ENCODE data around the gene TSFM.
A peak's percentile ranks its signal among the peaks of the same experiment; 100 is the strongest.

The TSFM gene

DNA sequence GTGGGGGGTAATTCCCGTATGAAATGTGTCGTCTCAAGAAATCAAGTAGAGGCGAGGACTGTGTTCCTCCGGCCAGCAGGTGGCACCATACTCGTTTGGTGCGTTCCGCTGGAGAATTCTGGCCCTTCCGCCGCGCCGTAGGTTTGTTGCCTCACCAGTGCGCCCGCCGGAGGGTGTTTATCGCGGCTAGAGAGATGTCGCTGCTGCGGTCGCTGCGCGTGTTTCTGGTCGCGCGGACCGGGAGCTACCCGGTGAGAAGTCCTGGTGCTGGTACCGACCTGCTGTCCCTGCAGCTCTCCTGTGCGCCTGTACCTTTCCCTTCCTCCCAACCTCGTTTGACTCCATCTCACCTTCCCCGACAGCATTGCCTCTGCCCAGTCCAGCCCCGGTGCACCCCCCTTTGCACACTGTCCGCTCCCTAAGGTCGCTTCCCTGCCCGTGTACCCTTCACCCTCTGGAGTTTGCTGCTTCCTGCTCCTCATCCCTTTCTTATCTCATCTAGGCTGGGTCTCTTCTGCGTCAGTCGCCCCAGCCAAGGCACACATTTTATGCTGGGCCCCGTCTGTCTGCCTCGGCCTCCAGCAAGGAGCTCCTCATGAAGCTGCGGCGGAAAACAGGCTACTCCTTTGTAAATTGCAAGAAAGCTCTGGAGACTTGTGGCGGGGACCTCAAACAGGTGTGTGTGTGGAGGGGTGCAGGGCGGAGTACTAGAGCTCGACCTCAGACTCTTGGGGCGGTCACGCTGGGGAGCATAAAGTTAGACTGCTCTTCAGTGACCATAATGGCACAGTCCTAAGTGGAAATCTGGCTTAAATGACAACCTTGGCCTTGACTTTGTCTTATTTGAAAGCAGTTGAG is at the start of gene TSFM:
Gene TSFM (plus strand): TSS at position 180 of the 858 bp plus-strand sequence. CDS start 15 bp downstream, at position 195.
- DNase-seq (ENCODE audit: low spot score), result peak; percentile 91

DNA sequence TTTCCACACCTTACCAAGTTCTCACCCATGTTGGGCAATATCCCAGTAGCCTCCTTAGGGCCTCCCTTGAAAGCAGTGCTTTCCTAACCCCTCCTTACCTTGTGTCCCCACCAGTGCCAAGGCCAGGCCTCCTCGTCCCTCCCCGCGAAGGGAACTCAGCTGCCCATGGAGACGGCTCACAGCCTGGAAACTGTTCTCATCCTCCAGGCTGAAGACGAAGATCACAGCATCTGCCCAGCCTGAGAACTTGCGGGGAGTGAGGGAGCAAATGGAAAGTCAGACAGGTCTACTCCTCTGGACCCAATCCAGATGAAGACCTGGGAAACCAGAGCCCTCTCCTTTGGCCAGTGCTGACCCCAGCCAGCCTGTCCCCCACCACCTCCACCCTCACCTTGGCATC is 48.7 kb upstream of the TSFM start:
- DNase-seq (ENCODE audit: low spot score), result no peak

DNA sequence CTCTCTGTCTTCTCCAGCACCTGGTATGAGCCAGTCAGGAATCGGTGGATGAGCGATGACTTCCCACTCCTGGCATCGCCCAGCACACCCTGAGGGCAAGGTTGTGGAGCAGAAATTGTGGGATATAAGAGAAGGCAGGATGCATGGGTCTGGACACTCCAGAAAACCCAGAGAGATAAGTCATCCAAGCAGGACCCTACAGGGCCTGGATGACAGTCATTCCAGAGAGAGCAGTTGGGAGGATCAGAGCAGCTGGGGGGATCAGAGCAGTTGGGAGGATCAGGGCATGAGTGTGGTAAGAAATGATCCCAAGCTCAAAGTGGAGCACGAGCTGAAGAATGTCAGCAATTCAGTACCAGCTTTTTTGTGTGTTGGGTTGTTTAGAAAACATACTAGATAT is 48.0 kb upstream of the TSFM start:
- no peak for DNase-seq (ENCODE audit: low spot score)

DNA sequence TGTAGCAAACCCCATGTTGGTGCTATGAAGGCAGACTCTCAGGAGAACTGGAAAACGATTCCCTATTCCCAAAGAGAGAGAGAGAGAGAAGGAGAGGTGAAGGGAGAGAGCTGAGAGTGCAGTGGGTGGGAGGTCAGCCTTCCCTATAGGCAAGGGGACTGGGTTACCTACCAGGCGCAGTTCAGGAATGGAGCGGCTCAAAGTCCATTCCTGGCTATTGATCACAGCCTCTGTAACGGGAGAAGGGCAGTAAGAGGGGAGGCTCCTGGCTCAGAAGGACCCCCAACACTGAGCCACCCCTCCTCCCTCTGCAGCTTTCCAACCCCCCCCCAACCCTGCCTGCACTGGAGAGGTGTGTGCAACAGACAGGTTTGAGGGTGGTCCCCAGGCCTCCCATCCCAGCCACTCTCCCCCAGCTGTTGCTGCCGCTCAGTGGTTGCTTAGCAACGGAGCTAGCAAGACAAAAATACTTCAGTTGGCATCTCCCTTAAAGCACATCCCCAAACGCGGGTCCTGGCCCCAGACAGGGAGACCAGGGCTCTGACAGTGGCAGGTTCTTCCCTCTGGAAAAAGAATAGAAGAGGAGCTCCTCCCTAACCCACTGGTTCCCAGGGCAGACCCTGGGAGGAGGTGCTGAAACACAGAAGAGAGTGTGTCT is 47.3 kb upstream of the TSFM start:
- DNase-seq (ENCODE audit: low spot score), result no peak

DNA sequence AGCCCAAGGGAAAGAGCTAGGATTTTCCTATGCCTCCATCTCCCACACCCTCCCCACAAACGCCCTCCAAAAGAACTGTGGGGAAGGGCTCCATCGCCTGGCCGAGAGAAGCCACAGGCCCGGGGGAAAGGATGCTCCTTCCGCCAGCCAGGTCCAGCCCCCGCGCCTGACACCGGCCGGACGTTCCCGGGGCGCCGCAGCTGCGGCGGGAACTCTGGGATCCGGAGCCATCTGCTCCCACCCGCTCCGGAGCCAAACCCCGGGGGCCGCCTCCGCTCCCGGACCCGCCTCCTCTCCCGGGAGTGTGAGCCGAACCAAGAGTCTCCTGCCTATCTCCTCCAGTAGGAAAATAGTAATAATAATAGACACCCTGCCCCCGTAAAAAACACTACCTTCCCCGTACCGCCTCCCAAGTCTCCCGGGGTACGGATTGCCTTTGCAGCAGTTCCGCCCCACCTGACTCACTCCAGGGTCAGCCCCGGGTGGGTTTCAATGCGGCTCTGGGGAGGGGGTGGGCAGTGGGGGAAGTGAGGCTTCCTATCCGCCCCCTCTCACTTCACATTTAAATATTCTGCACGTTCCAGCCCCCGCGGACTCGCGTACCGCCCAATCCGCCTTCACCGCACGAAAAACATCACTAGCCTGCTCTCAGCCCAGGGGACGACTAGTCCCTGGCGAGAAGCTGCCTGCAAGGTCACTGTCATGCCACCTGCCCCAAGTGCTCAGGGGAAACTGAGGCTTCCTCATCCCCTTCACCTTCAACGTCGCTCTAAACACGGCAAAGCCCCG is 46.4 kb upstream of the TSFM start:
- DNase-seq (ENCODE audit: low spot score), result no peak

DNA sequence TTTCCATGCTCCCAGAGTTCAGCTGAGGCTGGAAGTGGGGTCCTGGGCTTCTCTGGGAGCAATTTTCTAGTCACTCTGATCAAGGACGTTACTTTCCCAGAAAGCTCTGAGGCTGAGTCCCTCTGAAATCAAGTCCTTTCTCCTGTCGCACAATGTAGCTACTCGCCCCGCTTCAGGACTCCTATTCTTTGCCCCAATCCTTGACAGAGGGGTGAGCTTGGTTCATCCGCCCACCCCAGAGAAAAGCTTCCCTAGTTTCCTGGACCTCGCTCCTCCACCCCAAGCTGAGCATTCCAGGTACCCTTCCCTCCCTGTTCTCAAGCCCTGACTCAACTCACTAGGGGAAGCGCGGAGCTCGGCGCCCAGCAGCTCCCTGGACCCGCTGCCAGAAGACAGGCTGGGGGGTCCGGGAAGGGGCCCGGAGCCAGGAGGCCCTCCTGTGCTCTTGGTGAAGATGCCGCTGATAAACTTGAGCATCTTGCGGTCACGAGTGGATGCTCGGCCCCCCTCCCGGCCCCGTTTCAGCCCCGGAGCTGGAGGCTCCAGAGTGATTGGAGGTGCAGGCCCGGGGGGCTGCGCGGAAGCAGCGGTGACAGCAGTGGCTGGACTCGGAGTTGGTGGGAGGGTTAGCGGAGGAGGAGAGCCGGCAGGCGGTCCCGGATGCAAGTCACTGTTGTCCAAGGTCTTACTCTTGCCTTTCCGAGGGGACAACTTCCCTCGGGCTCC is 45.7 kb upstream of the TSFM start:
- DNase-seq (ENCODE audit: low spot score), result no peak

DNA sequence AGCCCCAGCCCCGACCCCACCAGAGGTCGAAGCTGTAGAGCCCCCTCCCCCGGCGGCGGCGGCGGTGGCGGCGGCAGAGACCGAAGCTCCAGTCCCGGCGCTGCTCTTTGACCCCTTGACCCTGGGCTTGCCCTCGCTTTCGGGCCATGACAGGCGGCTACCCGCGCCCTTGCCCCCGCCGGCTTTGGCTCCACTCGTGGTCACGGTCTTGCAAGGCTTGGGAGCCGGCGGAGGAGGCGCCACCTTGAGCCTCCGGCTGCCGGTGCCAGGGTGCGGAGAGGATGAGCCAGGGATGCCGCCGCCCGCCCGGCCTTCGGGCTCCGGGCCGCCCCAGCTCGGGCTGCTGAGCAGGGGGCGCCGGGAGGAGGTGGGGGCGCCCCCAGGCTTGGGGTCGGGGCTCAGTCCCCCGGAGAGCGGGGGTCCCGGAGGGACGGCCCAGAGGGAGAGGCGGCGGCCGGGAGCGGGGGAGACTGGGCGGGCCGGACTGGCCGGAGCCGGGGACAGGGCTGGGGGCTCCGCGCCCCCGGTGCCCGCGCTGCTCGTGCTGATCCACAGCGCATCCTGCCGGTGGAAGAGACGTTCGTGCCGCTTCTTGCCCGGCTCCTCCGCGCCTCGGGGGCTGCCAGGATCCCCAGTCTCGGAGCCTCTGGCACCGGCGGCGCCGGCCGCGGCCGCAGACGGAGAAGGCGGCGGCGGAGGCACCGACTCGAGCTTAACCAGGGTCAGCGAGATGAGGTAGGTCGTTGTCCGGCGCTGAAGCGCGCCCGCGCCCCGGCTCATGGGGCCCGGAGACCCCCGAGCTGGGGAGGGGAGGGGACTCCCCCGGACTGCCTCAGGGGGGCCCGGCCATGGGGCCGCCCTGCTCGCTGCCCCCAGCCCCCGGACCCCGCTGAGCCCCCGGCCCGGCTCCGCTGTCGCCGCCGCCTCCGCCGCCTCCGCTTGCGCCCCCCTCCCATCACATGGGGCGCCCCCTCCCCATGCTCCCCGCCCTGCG is 44.8 kb upstream of the TSFM start:
- DNase-seq (ENCODE audit: low spot score), result no peak

DNA sequence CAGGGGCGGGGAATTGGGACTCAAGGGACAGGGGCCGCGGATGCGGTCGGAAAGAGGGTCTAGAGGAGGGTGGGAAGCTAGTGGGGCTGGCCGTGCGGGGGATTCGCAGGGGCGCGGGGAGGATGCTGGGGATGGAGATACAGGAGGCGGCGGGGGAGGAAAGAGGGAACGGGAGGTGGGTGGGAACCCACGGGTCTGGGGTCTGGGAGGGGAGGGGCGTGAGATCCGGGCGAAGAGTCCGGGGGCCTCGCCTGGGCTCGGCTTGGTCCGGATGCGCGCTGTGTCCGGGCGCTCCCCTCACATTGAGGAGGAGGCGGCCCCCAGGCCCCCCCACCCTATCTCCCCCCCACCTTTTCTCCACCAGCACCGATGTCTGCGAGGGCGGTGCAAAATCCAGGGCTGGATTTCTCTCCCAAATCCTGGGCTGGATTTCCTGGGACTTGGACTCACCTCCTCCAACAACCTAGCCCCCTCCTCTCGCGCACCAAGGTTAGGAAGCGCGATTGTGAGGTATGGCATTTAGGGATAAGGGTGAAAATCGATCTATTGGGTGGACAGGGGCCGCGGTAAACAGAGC is 43.8 kb upstream of the TSFM start, which contains the start of gene AGAP2:
Gene AGAP2 (minus strand): TSS at position 82 of the 577 bp plus-strand sequence. CDS start 496 bp downstream, outside the sequence.
- no peak for DNase-seq (ENCODE audit: low spot score)

DNA sequence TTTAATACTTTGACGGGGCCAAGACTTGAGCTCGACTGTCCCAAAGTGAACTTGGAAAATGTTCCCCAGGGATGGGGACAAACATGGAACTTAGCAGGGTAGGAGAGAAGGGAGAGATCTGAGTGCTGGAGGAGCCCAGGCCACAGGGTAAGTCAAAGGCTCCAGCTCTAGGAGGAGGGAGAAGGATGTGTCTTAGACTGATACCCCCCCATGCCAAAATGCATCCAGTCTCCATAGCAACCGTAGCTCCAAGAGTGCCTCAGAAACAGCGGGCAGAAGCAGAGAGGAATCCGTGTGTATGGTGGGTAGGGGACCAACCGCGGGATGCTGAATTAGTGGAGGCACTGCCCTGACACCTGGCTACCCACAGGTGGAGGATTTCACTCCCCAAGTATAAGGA is 43.2 kb upstream of the TSFM start:
- no peak for DNase-seq (ENCODE audit: low spot score)

DNA sequence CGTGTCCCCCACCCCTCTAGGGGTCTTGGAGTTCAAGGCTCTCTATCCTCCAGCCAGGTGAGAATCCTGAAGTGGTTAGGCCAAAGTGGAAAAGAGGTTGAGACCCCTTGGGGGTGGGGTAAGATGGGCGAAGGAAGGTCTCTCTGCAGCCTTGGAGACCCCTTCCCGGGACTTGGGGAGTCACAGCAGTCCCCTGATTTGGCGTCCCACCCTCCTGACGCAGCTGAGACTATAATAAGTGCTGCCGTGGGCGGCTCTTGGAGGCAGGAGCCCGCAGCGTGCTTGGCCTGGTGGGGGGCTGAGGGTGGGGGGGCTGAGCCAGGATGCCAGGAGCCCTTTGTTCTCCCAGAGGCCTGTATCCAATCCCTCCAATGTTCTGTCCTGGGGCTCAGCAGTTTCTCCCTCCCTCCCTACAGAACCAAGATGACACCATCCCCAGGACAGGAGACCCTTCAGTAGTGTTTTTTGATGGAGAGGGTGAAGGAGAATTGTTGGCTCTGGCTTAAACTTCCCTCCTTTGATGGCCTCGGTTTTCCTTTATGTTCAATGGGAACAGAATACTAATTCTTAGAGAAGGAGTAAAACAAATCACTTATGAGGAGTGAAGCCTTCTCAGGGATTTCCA is 42.6 kb upstream of the TSFM start:
- DNase-seq (ENCODE audit: low spot score), result no peak

DNA sequence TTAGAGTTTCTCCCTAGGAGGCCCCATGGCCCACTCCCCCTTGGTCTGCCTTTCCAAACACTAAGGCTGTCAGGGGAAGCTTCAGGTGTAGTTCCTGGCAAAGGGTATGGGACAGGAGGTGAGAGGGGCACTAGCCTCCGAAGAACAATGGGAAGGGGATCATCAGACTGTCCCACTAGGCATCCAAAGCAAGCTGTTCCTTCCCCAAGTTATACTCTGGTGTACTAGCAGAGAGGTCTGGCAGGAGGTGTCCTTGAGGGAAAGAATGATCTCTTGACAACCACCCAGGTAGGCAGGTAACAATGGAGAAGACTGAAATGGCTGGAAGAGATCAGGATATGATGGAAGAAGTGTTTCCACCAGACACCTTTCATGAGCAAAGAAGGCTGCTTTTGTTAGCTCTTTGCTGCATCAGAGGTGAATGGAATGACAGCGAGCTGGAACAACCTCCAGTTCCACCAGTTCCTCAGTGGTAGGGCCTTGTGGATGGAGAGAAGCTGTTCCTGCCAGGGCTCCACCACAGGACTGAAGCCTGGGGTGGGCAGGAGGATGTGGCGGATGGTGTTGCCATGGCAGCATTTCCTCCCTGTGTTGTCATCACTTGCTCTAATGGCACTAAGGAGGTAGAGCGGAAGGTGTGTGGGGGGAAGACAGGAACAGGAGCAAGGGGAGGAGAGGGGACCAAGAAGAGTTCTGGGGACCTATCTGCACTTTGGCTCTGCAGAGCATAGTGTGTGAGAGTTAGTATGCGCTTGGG is 41.8 kb upstream of the TSFM start:
- no peak for DNase-seq (ENCODE audit: low spot score)

DNA sequence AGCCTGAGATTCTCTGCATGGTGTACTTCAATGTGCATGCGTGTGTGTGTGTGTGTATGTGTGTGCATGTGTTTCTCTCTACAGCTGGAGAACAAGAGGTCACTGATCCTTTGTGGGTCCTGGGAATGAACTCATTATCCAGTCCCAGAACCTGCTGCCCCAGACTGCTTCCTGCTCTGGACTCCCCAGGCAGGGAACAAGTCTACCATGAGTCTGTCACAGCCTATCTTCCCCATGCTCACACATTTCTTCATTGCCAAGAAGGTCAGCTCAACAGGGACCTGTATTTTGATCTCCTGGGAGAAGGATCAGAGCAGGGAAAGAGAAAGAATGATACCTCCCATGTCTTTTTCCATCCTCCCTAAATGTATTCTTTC is 41.2 kb upstream of the TSFM start:
- DNase-seq (ENCODE audit: low spot score), result no peak

DNA sequence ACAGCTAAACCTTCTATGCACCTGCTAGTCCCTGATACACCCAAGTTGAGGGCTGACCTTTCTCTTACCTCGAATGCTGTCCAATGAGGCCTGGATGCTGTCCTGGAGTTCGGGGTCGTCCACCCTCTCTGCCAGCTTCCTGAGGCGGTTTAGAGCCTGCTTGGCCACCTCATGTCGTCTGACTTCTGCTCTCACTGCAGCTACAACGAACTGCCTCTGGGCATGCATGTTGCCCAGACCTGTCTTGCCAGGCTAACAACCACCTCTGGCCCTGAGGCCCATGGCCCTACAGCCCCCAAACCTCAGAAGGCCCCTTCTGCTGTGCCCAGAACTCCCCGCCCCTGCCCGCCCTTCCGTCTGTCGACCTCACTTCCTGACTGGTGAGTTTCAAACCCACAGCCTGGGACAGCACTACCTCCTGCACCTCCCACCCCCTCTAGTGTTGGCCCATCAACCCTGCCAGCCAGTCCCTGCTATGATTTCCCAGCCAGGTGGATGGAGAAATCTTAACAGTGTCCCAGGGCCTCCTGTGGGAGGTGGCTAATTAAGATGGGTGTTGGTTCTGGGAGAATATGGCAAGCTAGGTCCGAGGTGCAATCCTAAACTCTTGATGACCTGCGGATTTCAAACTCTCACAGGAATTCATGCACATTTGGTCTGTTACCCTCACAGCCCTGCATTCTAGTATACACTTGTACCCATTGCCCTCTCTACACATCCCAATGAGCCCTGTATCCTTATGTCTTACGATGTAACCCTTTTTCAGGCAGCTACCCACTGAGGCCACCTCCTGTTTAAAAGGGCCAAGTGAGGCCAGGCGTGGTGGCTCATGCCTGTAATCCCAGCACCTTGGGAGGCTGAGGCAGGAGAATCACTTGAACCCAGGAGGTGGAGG is 40.5 kb upstream of the TSFM start:
- DNase-seq (ENCODE audit: low spot score), result no peak

DNA sequence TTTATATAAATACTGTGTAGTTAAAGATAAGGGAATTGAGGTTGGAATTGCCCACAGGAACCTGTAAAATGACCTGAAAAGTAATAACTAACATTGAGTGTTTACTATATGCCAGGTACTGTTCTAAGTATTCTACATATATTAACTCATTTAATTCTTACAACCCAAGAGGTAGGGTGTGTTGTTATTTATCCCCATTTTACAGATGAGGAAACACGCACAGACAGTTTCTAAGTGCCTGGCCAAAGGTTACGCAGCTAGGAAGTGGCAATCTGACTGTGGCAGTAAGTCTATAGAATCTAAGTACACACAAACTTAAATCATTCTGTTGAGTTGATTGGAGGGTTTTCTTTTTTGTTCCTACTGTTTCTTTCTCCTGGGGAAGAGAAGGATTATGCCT is 38.8 kb upstream of the TSFM start:
- DNase-seq (ENCODE audit: low spot score), result no peak

DNA sequence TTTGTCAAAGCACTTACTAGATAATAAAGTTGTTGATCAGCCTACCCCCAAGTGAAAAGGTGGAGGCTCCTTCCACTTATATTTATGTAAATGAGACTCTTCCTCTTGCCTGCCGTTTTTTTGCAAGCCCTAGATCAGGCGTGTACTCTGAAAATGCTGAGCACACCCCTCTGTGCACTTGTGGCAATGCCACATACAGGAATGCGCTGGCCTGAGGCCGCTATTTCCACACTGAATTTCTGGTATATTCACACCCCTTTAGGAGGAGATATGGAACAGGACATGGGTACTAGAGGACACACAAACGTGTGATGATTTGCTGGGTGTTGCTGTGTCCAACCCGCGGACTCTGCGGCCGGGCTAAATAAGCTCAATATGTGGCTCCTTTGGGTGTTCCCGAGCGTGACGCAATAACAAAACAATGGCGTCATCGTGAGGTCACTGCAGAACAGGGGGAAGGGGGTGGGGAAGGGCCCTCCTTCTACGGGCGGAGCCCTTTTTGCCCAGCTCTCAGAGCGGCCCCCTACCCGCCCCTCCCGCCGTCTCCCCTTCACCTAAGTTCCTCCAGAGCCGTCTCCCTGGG is 38.3 kb upstream of the TSFM start:
- DNase-seq (ENCODE audit: low spot score), result no peak

DNA sequence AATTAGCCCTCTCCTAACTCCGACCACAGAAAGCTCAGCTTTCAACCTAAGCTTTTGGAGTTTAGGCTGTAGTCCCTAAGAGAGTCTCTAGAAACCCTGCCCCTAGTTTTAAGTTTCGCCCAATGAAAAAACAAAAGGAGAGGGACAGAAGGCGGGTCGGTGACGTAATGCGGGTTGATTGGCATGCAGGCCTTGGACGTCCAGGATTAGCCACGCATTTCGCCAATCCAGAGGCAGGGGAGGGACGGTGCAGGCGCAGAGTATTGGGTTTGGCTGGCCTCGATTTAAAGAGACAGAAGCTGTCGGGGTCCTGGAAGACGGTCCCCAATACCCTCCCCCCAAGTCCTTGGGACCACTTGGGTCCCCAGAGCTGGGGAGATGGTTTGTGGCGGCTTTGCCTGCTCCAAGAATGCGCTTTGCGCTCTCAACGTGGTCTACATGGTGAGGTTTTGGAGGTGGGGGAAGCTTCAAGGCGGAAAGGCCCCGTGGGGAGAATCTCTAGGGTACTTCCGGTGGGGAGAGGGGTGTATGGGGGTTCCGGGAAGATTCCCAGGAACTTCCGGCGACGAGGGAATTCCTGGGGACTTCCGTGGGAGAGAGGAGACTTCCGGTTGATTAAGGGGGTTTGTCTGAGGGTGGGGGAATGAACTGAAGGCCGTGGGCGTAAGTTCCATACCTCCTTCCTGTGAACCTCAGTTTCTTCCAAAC is 37.7 kb upstream of the TSFM start, which contains the start of gene TSPAN31:
Gene TSPAN31 (plus strand): TSS at position 263 of the 708 bp plus-strand sequence. CDS start 116 bp downstream, at position 379.
- peak; percentile 97 for DNase-seq (ENCODE audit: low spot score)

DNA sequence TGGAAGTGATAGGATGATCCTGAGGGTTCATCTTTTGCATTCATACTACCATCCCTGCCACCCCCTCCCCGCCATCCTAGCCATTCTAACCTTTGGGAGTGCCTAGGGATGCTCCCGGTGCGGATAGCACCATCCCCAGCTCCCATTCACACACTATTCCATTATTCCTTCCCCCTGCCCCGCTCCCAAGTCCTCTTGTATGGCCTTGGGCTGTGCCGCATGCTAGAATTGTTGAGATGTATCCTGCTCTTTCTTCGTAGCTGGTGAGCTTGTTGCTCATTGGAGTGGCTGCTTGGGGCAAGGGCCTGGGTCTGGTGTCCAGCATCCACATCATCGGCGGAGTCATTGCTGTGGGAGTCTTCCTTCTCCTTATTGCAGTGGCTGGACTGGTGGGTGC is 37.1 kb upstream of the TSFM start:
- DNase-seq (ENCODE audit: low spot score), result no peak

Measured in kidney tubule cell (primary cell).